ENCODE results near the gene TUBB.

DNA sequence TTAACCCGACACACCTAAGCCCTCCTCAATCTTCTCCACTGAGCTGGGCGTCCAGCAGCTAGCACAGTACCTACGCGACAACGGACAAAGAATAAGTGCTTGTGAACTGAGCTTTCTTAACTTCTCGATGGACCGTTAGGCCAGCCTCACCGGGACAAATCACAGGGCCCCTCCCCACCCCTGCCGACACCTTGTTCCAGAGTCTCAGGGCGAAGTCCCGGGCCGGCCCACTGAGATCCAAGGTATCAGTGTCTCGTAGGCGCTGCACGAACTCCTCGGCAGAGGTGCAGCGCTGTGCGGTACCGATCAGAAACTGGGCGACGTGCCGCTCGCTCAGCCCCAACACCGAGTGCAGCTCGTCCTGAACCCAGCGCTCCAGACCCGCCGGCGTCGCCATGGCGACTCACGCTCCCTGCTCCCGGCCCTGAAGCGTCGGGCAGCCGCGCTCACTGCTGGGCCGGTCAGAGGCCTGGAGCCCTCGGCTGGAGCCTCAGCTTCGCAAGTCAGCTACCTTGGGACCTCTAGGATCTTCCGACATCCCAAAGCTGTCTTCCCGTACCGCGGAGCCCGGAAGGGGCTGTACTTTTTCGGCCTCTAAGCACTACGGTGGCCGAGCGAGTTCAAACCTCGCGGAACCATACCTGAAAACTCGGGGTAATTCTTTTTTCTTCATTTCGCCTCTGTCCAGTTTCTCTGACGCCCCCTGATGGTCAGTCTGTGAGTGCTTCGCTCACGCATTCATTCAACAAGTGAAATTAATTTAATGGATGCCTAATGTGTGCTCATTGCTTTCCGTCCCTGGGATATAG, 47.5 kb upstream of the TUBB start, which contains the start of gene DHX16:
- TF ChIP-seq, protein P1, sequence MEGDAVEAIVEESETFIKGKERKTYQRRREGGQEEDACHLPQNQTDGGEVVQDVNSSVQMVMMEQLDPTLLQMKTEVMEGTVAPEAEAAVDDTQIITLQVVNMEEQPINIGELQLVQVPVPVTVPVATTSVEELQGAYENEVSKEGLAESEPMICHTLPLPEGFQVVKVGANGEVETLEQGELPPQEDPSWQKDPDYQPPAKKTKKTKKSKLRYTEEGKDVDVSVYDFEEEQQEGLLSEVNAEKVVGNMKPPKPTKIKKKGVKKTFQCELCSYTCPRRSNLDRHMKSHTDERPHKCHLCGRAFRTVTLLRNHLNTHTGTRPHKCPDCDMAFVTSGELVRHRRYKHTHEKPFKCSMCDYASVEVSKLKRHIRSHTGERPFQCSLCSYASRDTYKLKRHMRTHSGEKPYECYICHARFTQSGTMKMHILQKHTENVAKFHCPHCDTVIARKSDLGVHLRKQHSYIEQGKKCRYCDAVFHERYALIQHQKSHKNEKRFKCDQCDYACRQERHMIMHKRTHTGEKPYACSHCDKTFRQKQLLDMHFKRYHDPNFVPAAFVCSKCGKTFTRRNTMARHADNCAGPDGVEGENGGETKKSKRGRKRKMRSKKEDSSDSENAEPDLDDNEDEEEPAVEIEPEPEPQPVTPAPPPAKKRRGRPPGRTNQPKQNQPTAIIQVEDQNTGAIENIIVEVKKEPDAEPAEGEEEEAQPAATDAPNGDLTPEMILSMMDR (IDR thresholded peaks at IDR 0.05) = peak in 5 of 7 experiments; percentile 72 to 96 (median 84)
- peak; percentile 69 to 97 (median 72) for TF ChIP-seq POLR2AphosphoS5 (IDR thresholded peaks at IDR 0.05)
- TF ChIP-seq EP300 (IDR thresholded peaks at IDR 0.05) = no peak
- TF ChIP-seq POLR2A (IDR thresholded peaks at IDR 0.05) = no peak

All from stomach (tissue), 4 donors.